ENCODE measurements around the gene OMA1.

GRCh38 chr1:58459911-58460310 is 86.6 kb downstream of the OMA1 start:
- TF ChIP-seq CTCF (IDR thresholded peaks at IDR 0.05) (no peak), REST (IDR thresholded peaks at IDR 0.05; ENCODE audit: low read depth, low read length) (no peak)
